Measurements from ENCODE around the gene MLXIP.
"Not testable (repeated sequence)": the region's sequence is repeated elsewhere in the genome, so short reads cannot be mapped to it uniquely, and the experiment has no call there.

DNA sequence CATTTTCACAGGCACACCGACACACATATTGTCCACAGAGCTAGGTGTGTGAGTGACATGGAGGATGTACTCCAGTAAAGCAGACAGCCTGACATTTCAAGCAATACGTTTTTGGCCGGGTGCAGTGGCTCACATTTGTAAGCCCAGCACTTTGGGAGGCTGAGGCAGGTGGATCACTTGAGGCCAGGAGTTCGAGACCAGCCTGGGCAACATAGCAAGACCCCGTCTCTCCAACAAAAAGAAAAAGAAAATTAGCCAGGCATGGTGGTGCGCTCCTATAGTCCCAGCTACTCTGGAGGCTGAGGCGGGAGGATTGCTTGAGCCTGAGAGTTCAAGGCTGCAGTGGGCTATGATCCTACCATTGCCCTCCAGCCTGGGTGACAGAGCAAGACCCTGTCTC lies 22.1 kb upstream of the MLXIP start:
- not testable (repeated sequence) for TF ChIP-seq POLR2A (IDR thresholded peaks at IDR 0.05; ENCODE audit: low read length); GATA1 (IDR thresholded peaks at IDR 0.05; ENCODE audit: low read depth, low read length)
